Measurements from ENCODE around the gene RERGL.

DNA sequence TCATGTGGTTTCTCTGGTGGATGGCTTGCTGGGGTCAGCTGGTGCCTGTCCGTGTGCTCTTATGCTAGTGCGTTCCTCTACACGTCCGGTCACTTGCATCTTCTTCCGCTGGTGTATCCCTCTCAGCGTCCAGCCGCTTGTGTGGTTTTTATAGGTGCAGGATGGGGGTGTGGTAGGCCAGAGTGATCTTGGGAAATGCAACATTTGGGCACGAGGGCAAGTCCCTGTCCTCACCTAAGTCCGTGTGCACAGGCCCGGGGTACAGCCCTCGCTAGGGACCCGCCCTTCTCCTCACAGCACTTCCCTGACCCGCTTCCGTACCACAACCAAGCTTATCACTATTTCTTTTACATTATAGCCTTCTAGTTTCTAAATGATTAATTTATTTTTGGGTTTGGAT lies 17.3 kb downstream of the RERGL start:
- TF ChIP-seq, protein P1, sequence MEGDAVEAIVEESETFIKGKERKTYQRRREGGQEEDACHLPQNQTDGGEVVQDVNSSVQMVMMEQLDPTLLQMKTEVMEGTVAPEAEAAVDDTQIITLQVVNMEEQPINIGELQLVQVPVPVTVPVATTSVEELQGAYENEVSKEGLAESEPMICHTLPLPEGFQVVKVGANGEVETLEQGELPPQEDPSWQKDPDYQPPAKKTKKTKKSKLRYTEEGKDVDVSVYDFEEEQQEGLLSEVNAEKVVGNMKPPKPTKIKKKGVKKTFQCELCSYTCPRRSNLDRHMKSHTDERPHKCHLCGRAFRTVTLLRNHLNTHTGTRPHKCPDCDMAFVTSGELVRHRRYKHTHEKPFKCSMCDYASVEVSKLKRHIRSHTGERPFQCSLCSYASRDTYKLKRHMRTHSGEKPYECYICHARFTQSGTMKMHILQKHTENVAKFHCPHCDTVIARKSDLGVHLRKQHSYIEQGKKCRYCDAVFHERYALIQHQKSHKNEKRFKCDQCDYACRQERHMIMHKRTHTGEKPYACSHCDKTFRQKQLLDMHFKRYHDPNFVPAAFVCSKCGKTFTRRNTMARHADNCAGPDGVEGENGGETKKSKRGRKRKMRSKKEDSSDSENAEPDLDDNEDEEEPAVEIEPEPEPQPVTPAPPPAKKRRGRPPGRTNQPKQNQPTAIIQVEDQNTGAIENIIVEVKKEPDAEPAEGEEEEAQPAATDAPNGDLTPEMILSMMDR (IDR thresholded peaks at IDR 0.05), result no peak
- no peak for TF ChIP-seq POLR2A (IDR thresholded peaks at IDR 0.05)
